Muscle of leg (tissue), 11 donors: ENCODE measurements around the gene FDX1. TPM values are rescaled to one million over a fixed set of nuclear protein-coding genes. Genes with fewer than 3 reads are reported as not detected.
"Not testable (repeated sequence)": the region's sequence is repeated elsewhere in the genome, so short reads cannot be mapped to it uniquely, and the experiment has no call there.

ENCODE experiments used
- DNase-seq: peaks from one replicate; pipeline ENCODE4 v3.0.0; 2013
- H3K27ac ChIP-seq: one replicate; pipeline ENCODE4 v1.5.1; 2013; ENCODE audit warnings: mild to moderate bottlenecking, low read length, control low read depth
- H3K27me3 ChIP-seq: one replicate; pipeline ENCODE4 v1.6.1; 2013; ENCODE audit warnings: low read length; ENCODE audit not compliant: control insufficient read depth, insufficient read depth
- H3K36me3 ChIP-seq: one replicate; pipeline ENCODE4 v1.6.1; 2013; ENCODE audit warnings: low read length; ENCODE audit not compliant: control insufficient read depth, insufficient read depth
- H3K4me1 ChIP-seq: one replicate; pipeline ENCODE4 v1.6.1; 2013; ENCODE audit warnings: low read length; ENCODE audit not compliant: control insufficient read depth, insufficient read depth
- H3K4me3 ChIP-seq: one replicate; pipeline ENCODE4 v1.5.1; 2013; ENCODE audit warnings: low read length, control low read depth
- H3K9me3 ChIP-seq: replicated peaks from 2 replicates; pipeline ENCODE4 v1.6.1; 2013; ENCODE audit warnings: low read depth, low read length; ENCODE audit not compliant: control insufficient read depth
- WGBS: methylation state at CpG from one replicate; pipeline ENCODE4 v1.1.5; 2013; ENCODE audit warnings: missing lambda C conversion rate; ENCODE audit not compliant: insufficient coverage; 5-methylcytosine and 5-hydroxymethylcytosine counted together
- polyA plus RNA-seq, 8 donors: library from polyadenylated mRNA; unstranded; fragments of 120-200 nt; gene quantifications; one replicate each; pipeline versions ENCODE4 v1.2.1 to v1.2.3, GENCODE V29; 2013; ENCODE audit warnings: inconsistent platforms in 1 of 8, low replicate concordance in 1 of 8; ENCODE audit not compliant: insufficient read length in 8 of 8, insufficient read depth in 1 of 8
- total RNA-seq: library from RNA; stranded (reverse); fragments of 120-200 nt; gene quantifications from one replicate; pipeline ENCODE4 v1.2.4, GENCODE V29; 2013

The FDX1 gene
- total and polyA plus RNA-seq, 9 donors, result 7.7 to 10.7 (median 8.8) TPM

DNA sequence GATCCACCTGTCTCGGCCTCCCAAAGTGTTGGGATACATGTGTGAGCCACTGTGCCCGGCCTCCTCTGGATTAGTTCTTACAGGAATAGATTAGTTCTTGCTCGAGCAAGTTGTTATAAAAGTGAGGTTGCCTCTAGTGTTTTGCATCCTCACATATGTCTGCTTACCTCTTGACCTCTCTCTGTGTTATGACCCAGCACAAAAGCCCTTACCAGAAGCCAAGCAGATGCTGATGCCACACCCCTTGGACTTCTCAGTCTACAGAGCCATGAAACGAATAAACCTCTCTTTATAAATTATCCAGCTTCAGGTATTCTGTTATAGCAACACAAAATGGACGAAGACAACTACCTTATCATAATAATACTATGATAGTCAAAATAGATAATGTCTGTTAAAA lies 22.4 kb upstream of the FDX1 start:
- Histone ChIP-seq H3K4me1 (no peaks in the 10 kb centered on the region), H3K27me3 (no peaks in the 10 kb centered on the region), H3K4me3 (no peak overlapping the region), H3K36me3 (no peaks in the 10 kb centered on the region), H3K27ac (no peak overlapping the region), H3K9me3 (peaks cover 2% of the 10 kb centered on the region)
- WGBS, result no CpG with 5 or more reads among the region's 5 CpGs
- DNase-seq, result no peak

DNA sequence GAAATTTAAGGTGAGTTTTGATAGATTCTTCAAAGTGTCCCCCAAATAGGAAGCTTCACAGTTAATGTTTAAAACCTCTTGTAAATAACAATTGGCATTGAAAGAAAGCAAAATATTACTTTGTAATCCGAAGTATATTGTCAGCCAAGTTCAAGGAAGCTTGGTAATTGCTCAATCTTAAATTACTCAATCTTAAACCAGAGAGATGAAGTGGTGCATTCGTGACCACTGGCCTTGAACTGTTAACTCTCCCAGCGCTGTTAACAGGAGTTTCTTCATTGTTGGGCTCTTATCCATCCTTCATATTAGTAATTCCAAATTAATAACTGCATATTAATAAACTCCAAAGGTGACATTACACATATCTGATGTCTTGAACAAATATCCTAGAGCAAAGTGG lies 20.6 kb upstream of the FDX1 start:
- H3K36me3 ChIP-seq, result no peaks in the 10 kb centered on the region
- no peak overlapping the region for H3K4me3 ChIP-seq
- H3K27me3 ChIP-seq, result no peaks in the 10 kb centered on the region
- H3K9me3 ChIP-seq, result peaks cover 2% of the 10 kb centered on the region
- H3K4me1 ChIP-seq, result no peaks in the 10 kb centered on the region
- WGBS, result 0% methylated on average over 1 of the region's 3 CpGs
- no peak overlapping the region for H3K27ac ChIP-seq
- DNase-seq, result no peak

DNA sequence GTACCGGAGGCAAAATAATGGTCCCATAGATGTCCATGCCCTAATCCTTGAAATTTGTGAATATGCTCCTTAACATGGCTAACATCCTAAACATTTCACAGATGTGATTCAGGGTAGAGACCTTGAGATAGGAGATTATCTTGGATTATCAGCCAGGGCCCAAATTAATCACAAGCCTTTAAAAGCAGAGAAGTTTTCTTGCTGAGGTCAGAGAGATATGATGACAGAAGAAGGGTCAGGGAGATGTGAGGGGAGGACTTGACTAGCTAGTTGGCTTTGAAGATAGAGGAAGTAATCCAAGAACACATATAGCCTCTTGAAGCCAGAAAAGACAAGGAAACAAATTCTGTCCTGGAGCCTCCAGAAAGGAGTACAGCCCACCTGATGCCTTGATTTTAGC lies 19.1 kb upstream of the FDX1 start:
- Histone ChIP-seq H3K4me1 (no peaks in the 10 kb centered on the region), H3K36me3 (no peaks in the 10 kb centered on the region), H3K27me3 (no peaks in the 10 kb centered on the region), H3K4me3 (no peak overlapping the region), H3K9me3 (peaks cover 2% of the 10 kb centered on the region), H3K27ac (no peak overlapping the region)
- WGBS, result no CpG with 5 or more reads among the region's 1 CpG
- no peak for DNase-seq

DNA sequence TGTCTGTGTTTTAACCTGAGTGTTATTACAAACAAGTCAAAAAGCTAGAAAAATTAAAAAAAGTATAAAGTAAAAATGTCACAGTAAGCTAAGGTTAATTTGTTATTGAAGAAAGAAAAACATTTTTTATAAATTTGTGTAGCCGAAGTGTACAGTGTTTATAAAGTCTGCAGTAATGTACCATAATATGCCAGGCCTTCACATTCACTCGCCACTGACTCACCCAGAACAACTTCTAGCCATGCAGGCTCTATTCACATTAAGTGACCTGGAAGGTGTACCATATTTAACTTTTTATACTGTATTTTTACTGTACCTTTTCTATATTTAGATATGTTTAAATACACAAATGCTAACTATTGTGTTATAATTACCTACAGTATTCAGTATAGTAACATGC lies 14.7 kb upstream of the FDX1 start:
- no peak for DNase-seq
- H3K36me3 ChIP-seq, result no peaks in the 10 kb centered on the region
- H3K27me3 ChIP-seq, result no peaks in the 10 kb centered on the region
- no peak overlapping the region for H3K4me3 ChIP-seq
- H3K9me3 ChIP-seq, result no peaks in the 10 kb centered on the region
- no peak overlapping the region for H3K27ac ChIP-seq
- no peaks in the 10 kb centered on the region for H3K4me1 ChIP-seq
- no CpG with 5 or more reads among the region's 2 CpGs for WGBS

DNA sequence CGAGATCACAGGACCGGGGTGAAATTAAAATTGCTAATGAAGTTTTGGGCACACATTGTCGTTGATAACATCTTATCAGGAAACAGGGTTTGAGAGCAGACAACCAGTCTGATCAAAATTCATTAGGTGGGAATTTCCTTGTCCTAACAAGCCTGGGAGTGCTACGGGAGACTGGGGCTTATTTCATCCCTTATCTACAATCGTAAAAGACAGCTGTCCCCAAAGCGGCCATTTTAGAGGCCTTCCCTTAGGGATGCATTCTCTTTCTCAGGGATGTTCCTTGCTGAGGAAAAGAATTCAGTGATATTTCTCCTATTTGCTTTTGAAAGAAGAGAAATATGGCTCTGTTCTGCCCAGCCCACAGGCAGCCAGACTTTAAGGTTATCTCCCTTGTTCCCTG lies 8.1 kb upstream of the FDX1 start:
- not testable (repeated sequence) for H3K9me3 ChIP-seq, H3K27ac ChIP-seq, DNase-seq, H3K4me3 ChIP-seq, H3K36me3 ChIP-seq, H3K27me3 ChIP-seq, H3K4me1 ChIP-seq
- 60% methylated on average over 1 of the region's 6 CpGs for WGBS

DNA sequence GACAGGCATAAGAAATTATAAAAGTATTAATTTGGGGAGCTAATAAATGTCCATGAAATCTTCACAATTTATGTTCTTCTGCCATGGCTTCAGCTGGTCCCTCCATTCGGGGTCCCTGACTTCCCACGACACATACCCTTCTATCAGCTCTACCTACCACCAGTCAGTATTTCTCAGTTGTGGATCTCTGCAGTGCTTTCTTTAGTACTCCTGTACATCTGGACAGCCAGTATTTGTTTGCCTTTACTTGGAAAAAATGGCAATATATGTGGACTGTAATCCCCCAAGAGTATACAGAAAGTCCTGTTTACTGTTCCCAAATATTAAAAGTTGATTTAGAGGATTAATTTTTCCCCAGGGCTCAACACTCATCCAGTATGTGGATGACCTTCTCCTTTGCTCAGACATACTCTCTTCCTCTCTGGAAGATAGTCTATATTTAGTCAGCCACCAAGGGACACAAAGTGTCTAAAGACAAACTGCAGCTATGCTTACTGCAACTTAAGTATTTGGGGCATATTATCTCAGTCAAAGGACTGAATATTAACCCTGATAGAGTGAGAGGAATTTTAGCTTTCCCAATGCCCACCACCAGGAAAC lies 7.3 kb upstream of the FDX1 start:
- peak; percentile 56 for DNase-seq
- no peak overlapping the region for H3K4me3 ChIP-seq
- 80% methylated on average over 1 of the region's 2 CpGs for WGBS

DNA sequence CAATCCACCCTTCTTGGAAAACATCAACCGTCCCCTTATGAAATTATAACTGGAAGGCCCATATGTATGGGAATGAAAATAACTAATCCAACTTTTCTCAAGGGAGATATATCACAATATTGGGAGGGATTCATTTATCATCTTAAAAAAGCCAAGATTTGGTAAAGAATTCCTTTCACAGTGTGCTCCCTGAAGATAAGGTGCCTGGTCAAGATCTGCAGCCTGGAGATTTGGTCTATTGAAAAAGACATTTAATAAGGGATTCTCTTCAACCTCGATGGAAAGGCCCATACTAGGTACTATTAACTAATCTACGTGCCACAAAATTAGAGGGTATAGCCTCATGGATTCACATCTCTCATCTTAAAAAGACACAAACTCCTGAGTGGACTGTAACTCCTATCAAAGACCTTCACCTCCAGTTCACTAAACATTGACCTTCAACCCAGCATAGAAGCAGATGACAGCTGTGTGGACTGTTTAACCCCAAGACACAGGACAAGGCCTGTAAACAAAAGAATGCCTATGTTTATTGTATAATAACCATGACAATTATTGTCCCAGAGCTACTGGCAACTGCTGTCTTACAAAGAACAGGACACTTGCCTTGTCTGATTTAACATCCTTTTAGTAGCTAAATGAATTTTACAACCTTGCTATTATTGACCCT lies 4.8 kb upstream of the FDX1 start:
- Histone ChIP-seq H3K4me1 (peaks cover 2% of the 10 kb centered on the region), H3K36me3 (no peaks in the 10 kb centered on the region), H3K27ac (no peak overlapping the region), H3K9me3 (peaks cover 3% of the 10 kb centered on the region), H3K27me3 (no peaks in the 10 kb centered on the region), H3K4me3 (no peak overlapping the region)
- 100% methylated on average over 2 of the region's 3 CpGs for WGBS
- no peak for DNase-seq

More for the DNA sequence above, 7.3 kb upstream of the FDX1 start:
- no peaks in the 10 kb centered on the region for H3K27me3 ChIP-seq
- peaks cover 3% of the 10 kb centered on the region for H3K9me3 ChIP-seq
- H3K36me3 ChIP-seq, result no peaks in the 10 kb centered on the region
- no peak overlapping the region for H3K27ac ChIP-seq
- H3K4me1 ChIP-seq, result no peaks in the 10 kb centered on the region

DNA sequence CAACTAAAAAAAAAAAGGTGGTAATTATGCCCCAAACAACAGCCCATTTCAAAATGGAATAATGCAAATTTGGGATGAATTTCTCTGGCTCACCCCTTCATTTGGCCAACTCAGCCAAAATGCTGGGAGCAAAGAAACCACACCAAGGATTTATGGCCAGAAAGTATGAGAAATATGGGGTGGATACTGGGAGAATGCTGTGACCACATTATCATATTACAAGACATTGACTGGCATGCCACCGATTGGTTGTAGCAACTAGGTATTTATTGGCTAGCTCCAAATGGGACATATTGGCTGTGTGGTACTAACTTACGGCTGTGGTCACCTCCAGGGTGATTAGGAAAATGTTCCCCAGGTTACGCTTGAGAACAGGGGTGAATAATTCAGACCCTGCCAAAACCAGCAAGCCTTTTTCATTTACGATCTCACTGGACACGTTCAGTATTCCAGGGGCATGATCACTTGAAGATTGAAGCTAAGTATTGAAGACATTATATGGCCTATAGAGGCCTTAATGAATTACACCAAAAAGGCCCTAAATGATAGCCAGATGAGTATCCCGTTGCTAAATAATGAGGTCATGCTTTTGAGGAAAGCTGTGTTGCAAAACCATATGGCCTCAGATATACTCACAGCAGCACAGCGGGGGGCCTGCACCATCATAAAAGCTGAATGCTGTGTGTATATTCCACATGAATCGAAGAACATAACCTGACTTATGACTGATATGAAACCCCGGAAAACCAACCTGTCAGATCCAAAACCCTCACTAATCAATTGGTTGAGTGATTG lies 3.8 kb upstream of the FDX1 start:
- Histone ChIP-seq H3K36me3 (no peaks in the 10 kb centered on the region), H3K27me3 (no peaks in the 10 kb centered on the region), H3K4me3 (no peak overlapping the region), H3K4me1 (peaks cover 7% of the 10 kb centered on the region), H3K9me3 (no peaks in the 10 kb centered on the region), H3K27ac (no peak overlapping the region)
- 55% methylated on average over 2 of the region's 9 CpGs for WGBS
- no peak for DNase-seq

DNA sequence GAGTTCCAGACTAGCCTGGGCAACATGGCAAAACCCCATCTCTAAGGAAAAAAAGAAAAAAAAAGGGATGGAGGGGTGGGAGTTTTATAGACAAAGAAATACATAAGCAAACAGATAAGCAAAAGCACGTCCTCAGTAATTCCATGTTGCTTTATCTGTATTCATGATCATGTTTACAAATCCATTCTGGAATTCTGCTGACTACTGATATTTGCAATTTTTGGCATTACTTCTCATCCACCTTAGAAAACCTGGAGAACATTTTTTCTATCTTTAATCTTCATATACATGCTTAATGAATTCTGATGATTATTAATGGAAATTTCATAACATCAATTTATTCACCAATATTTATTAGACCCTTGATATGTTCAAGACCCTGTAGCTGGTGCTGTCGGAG lies 1.7 kb upstream of the FDX1 start:
- Histone ChIP-seq H3K4me1 (peaks cover 11% of the 10 kb centered on the region), H3K27ac (no peak overlapping the region), H3K27me3 (no peaks in the 10 kb centered on the region), H3K9me3 (no peaks in the 10 kb centered on the region), H3K36me3 (no peaks in the 10 kb centered on the region), H3K4me3 (no peak overlapping the region)
- DNase-seq, result no peak
- no CpG with 5 or more reads among the region's 2 CpGs for WGBS

DNA sequence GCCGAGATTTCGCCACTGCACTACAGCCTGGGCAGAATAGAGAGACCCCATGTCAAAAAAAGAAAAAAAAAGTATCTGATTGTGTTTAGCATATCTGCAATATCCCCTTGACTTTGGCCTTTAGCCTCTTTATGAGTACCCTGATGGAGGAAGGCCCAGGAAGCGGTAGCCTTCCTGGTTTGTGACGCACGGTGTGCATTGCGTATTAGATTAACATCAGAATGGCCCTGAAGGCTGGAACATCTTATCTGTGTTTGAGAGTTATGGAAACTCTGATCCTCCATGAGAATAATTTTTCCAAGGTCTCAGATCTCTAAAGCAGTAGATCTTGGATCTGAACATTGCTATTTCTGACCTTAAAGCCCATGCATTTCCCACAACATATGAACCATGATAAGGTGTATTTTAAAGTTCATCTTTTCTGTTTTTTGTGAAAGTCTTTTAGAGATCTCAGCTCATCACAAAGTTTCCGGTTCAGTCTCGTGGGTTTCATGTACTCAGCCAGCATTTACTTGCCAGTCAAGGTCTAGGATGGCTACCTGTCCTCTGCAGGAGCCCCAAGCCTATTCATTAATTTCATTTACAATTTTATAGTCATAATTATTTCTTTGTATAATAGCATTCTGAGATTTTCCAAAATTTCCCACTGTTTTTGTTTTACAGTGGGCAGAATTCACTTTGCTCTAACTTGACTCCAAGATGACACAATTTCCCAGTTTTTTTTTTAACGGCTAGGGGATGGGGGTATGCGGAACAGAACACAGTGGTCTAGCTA lies 605 bp upstream of the FDX1 start:
- no peaks in the 10 kb centered on the region for H3K27me3 ChIP-seq
- H3K9me3 ChIP-seq, result no peaks in the 10 kb centered on the region
- H3K4me3 ChIP-seq, result peak overlapping the region; percentile 85
- peak; percentile 21 for DNase-seq
- peak overlapping the region; percentile 85 for H3K27ac ChIP-seq
- no peaks in the 10 kb centered on the region for H3K36me3 ChIP-seq
- peaks cover 11% of the 10 kb centered on the region for H3K4me1 ChIP-seq
- WGBS, result 0% methylated on average over 2 of the region's 10 CpGs
